NCI-H2029 (cell line): Measurements from ENCODE around the gene WFIKKN2.
A peak's percentile ranks its signal among the peaks of the same experiment; 100 is the strongest.

ENCODE experiments used
- DNase-seq: peaks from one replicate; lab custom pipeline; 2025; lab: John Stamatoyannopoulos, UW

Gene WFIKKN2

GRCh38 chr17:50834429-50835300 lies 721 bp upstream of the WFIKKN2 start:
- DNase-seq = no peak

- DNase-seq = no peak
Measured at GRCh38 chr17:50836826-50837225, 1.4 kb downstream of the WFIKKN2 start.

GRCh38 chr17:50837286-50837979 lies 2.0 kb downstream of the WFIKKN2 start:
- DNase-seq = no peak

- DNase-seq = no peak
Measured at GRCh38 chr17:50837980-50838954, 2.9 kb downstream of the WFIKKN2 start.

GRCh38 chr17:50839591-50840310 lies 4.4 kb downstream of the WFIKKN2 start:
- DNase-seq = no peak

GRCh38 chr17:50840311-50840851 lies 5.0 kb downstream of the WFIKKN2 start:
- no peak for DNase-seq

- DNase-seq = no peak
Measured at GRCh38 chr17:50841277-50841948, 6.0 kb downstream of the WFIKKN2 start.

GRCh38 chr17:50841949-50842354 lies 6.6 kb downstream of the WFIKKN2 start:
- DNase-seq = peak; percentile 20

GRCh38 chr17:50842506-50843149 lies 7.2 kb downstream of the WFIKKN2 start:
- no peak for DNase-seq

- DNase-seq = no peak
Measured at GRCh38 chr17:50843150-50843905, 7.9 kb downstream of the WFIKKN2 start.

- no peak for DNase-seq
Measured at GRCh38 chr17:50844117-50844700, 8.8 kb downstream of the WFIKKN2 start.

GRCh38 chr17:50845240-50846147 lies 10.1 kb downstream of the WFIKKN2 start:
- DNase-seq = no peak

- DNase-seq = no peak
Measured at GRCh38 chr17:50847566-50847965, 12.2 kb downstream of the WFIKKN2 start.

- DNase-seq = no peak
Measured at GRCh38 chr17:50848039-50848438, 12.7 kb downstream of the WFIKKN2 start.

GRCh38 chr17:50848711-50849110 lies 13.3 kb downstream of the WFIKKN2 start:
- no peak for DNase-seq

GRCh38 chr17:50850640-50851039 lies 15.3 kb downstream of the WFIKKN2 start:
- DNase-seq = no peak

GRCh38 chr17:50853015-50853615 lies 17.7 kb downstream of the WFIKKN2 start:
- no peak for DNase-seq
